Ureter (tissue), 1 donor: ENCODE measurements around the gene DPP7. TPM values are rescaled to one million over a fixed set of nuclear protein-coding genes. Genes with fewer than 3 reads are reported as not detected.
"Not testable (repeated sequence)": the region's sequence is repeated elsewhere in the genome, so short reads cannot be mapped to it uniquely, and the experiment has no call there.

Source experiments
- DNase-seq: peaks from one replicate; pipeline ENCODE4 v3.0.0-alpha.2; 2020; ENCODE audit warnings: low spot score
- total RNA-seq: library from RNA; stranded (reverse); gene quantifications from one replicate; pipeline ENCODE4 v1.2.4, GENCODE V29; 2023
- donor health status: DM: yes; HTN: yes; CAD: no.

Gene DPP7
- total RNA-seq, 1 donor from 2014 or later: 157 TPM

DNA sequence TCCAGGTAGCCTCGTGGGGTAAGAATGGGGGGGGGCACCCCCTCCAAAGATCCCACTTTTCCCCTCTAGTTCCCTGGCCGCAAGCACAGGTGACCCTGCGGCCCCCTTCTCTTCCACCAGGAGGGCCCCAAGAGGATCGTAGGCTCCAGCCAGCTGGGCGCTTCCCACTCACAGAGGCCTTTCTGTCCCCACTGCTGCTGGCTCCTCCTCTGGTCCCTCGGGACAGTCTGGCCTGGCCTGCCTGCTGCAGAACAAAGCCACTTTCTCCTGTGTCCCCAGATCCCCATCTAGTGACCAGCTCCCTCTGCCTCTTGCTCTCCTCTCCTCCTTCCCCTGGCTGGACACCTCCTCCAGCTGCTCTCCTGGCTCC lies 43.6 kb downstream of the DPP7 start:
- DNase-seq: no peak

DNA sequence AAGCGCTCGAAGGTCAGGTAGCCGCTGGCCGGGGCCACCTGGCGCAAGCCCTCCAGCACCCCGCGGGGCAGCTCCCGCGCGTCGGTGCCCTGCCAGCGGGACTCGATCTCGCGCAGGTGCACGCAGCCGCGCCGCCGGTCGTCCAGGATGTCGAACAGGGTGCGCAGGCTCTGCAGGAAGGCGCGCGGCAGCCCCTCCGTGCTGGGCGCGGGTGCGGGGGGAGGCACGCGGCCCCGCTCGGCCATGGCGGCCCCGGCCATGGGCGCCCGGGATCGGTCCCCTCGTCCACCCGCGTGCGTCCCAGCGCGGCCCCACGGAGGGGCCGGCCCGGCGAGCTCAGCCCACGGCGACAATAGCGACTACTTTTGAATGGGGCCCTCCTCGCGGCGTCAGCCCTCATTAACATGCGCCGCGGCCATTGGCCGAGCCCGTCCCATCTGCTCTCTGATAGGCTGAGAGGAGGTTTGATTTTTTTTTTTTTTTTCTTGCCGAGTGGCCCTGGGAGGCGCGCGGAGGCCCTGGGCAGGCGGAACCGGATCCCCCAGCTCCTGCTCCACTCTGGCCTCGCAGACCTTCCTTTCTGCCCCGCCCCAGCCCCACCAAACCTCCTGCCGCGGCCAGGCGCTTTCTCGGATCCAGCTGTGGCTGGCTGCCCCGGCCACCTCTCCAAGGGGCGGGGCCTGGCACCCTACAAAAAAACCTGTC lies 44.2 kb downstream of the DPP7 start, which contains the start of gene SAPCD2:
SAPCD2 (minus strand) TSS at position 357 of the 705 bp plus-strand sequence; CDS start at position 260, 97 bp downstream.
- DNase-seq: peak; percentile 88

DNA sequence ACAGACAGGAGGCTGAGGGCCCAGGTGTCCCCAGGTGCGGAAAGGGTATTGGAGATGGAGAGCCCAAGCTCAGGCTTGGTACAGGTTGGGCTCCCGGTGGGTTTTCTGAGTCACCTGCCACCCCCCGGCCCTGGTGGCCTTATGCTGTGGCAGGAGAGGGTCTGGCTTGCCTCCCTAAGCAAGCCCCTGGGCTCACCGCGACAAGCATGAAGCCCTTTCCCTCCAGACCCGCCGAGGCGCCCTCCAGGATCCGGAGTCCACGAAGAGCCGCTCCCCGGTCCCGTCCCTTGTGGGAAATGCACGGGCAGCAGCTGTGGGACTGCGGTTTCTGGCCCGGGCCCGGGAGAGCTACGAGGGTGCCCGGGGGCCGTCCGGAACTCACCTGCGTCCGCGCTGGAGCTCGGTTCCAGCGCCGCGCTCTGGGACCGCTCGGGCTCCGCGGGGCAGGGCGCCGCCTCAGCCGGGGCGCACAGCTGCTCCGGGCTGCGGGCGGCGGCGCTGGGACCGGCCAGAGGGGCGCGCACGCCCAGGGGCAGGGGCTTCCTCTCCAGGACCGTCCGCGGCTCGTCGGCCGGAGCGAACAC lies 44.9 kb downstream of the DPP7 start:
- DNase-seq: no peak

DNA sequence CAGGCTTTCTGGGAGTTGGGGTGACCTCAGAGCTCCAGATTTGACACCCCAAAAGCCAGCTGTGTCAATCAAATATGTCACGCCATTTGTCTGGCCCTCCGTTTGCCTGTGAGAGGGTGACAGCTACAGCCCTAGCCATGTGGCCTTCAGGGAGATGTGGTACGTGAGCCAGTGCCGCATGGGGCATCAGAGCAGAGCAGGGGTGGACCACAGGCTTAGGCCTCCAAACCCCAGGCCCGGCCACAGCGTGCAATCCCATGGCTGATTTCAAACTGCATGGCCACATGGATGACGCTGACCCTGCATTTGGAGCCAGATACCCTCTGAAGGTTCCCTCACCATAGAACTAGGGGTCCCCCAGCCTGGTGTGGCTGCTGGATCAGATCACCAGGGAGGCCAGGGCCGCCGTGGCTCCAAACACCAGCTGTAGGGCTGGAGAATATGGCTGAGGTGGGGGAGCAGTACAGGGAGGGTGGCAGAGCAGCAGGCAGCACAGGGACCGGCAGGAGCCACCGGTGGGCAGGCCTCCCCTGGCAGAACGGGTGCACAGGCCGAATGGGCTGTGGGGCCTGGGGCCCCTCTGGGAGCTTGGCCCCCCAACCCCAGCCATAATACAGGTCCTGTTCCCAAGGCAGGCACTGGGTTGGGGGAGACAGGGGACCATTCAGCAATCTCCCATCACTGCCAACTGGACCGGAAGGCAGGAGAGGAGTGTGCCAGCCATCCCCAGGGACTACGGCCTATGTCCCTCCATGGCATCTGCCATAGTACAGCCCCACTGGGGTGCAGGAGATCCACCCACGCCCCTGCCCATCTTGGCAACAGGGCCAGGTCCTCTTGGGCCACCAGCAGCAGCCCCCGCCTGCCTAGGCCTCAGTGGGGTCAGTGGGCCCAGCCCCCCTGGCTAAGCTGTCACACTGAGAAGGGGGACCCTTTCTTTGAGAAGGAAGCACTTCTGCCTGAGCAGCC lies 45.7 kb downstream of the DPP7 start:
- no peak for DNase-seq

DNA sequence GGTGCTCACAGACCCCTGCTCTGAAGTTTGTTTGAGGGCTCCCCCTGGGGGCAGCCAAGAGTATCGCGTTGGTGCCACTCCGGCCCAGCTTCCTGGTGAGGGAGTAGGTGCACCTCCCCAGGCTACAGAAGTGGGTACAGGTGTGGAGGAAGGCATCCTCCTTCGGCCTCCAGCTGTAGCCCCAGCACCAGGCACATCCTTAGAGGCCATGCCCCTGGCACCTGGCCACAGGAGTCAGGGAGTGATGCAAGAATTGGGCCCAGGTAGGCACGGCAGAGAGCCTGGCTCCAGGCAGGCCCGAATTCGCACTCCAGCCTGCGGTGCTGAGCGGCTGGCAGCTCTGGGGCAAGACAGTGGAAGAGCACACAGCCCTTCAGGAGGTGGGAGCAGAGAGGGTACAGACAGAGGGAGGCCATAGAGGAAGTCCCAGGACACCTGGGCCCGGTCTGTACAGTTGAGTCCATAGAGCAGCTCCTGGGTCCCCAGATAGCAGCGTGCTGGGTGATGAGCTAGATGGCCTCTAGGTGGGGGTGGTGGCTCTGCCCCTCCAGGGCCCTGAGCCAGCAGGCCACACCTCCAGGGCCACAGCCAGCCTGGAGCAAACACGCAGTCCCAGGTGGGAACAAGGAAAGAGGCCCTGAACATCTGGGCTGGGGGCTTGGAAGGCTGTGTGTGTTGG lies 46.5 kb downstream of the DPP7 start:
- peak; percentile 87 for DNase-seq

DNA sequence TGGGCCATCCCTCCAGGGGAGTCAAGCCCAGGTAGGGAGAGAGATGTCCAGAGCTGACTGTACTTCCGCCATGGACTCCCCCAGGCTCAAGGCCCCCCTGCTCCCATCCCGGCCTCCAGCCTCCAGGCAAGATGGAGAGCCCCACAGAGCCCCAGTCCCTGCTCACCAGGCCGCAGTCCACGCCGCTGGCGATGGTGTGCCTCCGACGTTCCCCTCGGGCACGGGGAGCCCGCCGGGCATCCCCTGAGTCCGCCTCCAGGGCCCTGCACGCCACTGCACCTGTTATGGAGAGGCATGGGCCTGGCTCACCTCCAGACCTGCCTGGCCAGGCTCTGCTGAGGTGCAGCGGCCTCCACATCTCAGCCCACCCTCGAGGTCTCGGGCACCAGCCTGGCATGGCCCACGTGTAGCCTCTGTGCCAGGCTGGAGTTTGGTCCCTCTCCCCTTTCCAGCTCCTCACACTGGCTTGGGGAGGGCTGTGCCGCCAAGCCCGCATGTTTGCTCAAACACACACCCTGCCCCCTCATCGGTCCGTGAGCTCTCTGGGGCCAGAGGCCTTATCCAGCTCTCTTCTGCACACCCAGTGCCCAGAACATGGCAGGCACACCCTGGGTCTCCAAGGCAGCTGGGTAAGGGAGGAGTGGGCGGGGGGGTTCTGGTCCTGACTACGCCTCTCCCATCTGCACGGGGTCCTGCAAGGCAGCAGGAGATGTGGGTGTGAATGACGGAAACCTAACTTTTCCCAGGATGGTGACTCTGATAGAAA lies 48.3 kb downstream of the DPP7 start:
- no peak for DNase-seq

DNA sequence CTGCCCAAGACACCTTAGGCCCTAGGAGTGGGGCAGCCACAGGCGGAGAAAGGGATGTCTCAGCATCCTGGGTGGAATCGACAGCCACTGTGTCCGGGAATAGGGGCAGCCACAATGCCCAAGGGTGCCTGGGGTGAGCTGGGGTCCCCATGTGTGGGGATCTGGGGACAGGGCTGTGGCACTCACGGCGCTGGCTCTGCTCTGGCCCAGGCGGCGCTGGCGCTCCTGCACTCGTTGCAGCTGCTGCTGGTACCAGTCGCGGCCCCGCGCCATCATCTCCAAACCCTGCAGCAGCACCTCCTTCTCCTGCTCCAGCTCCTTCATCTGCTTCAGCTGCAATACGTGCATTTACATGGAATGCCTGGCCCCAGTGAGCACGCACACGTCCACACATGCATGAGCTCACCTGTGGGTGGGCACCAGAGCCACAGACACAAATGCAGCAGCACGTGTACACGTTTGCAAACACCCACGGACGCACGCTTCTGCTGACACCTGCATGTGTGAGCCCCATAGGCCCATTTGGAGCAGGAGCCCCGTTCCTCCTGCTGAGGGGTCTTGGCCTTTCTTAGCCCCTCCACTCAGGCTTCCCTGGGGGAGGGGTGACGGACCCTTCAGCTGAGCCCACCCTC lies 49.1 kb downstream of the DPP7 start:
- DNase-seq: no peak

DNA sequence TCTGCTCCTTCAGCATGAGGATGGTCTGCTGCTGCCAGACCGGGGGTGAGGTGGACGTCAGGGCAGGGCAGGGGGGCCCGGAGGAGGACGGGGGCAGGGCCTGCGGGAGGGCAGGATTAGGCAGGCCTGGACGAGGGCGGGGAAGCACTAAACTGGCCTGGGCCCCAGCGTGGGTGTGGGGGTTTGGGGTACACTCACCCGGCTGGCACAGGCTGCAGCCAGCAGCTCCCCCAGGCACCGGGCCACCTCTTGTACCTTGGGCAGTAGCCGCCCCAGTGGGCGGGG lies 49.7 kb downstream of the DPP7 start:
- no peak for DNase-seq

DNA sequence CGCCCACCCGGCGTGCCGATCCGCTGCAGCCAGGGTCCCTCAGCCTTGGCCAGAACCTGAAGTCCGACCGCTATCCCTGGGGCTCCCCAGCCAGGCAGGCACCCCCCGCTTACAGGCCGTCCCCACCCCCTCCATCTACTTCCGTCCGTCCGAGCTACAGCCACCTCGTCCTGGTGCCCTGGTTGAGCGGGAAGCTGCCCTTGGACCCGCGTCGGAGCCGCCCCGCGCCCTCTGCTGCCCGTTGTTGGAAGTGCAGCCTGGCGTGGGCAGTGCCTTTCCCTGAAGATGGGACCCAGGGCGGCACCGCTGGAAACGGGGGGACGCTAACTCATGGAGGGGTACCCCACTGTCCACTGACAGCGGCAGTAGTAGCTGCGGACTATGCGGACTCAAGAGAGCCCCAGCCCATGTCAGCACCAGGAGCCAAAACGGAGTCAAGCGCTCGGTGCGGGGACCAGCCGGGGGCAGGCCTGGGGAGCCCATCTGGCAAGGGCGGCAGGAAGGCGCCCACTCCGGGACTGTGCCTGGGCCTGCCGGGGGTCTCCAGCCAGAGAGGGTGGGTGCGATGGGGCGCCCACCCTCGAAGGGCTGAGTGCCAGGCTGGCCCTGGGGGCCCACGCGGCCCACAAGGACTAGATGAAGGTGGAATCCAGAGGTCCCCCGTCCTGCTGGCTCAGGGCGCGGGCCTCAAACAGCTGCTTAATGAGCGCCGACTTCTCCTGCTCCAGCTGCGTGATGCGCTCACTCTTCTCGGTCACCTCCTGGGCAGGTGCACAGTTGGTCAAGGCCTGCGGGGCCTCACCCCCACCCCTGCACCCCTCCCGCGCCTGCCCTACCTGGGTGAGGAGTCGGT lies 50.3 kb downstream of the DPP7 start:
- DNase-seq: no peak

DNA sequence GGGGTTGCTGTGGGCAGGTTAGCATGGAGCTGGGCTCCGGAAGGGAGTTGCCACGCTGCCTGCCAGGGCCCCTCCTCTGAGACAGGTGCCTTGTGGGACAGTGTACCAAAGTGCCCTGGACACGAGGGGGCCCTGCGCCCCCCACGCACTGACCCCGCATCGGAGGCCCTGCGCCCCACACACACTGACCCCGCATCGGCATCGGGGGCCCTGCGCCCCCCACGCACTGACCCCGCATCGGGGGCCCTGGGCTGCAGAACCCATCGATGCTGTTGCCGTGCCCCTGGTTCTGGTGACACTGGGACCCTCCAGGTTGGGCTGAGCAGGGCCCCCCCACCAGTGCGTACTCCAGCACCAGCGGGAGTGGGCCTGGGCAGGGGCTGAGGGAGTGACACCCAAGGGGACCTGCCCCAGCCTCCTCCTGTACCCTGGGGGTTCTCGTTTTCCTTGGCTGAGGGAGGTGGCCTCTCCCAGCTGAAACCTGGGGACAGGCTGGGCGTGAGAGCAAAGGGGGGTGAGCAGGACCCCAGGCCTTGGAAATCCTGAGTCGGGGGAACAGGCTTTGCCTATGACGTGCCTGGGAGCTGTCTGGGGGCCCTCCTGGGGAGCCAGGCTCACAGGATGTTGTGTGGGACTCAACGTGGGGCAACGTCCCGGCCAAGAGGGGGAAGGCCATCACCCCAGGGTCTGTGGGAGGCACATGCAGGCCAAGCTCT lies 51.1 kb downstream of the DPP7 start:
- DNase-seq: no peak

DNA sequence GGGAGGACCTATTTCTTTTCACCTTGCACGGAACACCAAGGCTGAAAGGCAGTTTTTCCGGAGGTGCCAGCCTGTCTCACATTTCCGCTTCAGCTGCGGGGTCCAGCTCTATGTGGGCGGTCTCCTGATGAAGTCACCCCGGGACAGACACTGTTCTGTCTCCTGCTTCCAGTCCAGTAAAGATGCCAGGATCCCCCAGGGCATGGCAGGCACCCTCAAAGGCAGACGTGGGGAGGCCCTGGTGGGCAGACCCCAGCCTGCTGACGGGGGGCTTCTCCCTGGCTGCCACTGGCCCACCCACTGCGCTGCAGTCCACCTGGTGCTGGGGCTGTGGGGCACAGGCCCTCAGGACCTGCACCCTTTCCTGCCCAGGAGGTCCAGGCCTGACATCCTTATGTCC lies 51.7 kb downstream of the DPP7 start:
- not testable (repeated sequence) for DNase-seq

DNA sequence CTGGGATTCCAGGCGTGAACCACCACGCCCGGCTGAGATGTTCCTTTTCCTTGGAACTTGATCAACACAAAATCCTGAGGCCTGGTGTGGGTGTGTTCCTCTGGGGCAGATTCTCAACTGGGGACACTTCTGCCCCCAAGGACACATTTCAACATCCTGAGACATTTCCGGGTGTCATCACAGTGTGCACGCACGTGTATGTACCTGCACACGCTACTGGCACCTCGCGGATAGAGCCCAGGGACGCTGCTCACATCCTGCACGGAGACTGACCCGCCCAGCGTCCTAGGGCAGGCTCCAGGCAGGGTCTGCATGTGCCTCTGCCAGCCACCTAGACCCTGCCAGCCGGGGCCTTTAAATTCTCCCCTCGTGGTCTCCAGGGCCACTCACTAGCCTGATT lies 52.1 kb downstream of the DPP7 start:
- DNase-seq: no peak

Other genes starting within 250 kb of the DPP7 start
- 338 TPM for gene EDF1, start 248.4 kb downstream of the DPP7 start, total RNA-seq
- gene TRAF2, start 228.2 kb downstream of the DPP7 start, total RNA-seq: 16.4 TPM
- gene FBXW5, start 170.0 kb downstream of the DPP7 start, total RNA-seq: 62.4 TPM
- 1.6 TPM for gene C8G, start 169.5 kb downstream of the DPP7 start, total RNA-seq
- gene LCN12, start 162.5 kb downstream of the DPP7 start, total RNA-seq: 3.4 TPM
- gene PTGDS, start 137.2 kb downstream of the DPP7 start, total RNA-seq: 111 TPM
- 1.7 TPM for gene LCNL1, start 131.7 kb downstream of the DPP7 start, total RNA-seq
- gene PAXX, start 122.3 kb downstream of the DPP7 start, total RNA-seq: 51.5 TPM
- 3.6 TPM for gene CLIC3, start 118.2 kb downstream of the DPP7 start, total RNA-seq
- gene ABCA2, start 86.5 kb downstream of the DPP7 start, total RNA-seq: 25.7 TPM
- gene FUT7, start 82.6 kb downstream of the DPP7 start, total RNA-seq: not detected
- 138 TPM for gene NPDC1, start 68.6 kb downstream of the DPP7 start, total RNA-seq
- gene ENTPD2, start 60.7 kb downstream of the DPP7 start, total RNA-seq: 1.3 TPM
- 1.6 TPM for gene SAPCD2, start 44.2 kb downstream of the DPP7 start, total RNA-seq
- gene UAP1L1, start 37.2 kb downstream of the DPP7 start, total RNA-seq: 12.7 TPM
- 57.8 TPM for gene MAN1B1, start 27.7 kb downstream of the DPP7 start, total RNA-seq
- 0.21 TPM for gene GRIN1, start 24.4 kb upstream of the DPP7 start, total RNA-seq
- not detected for gene LRRC26, start 55.3 kb upstream of the DPP7 start, total RNA-seq
- not detected for gene TMEM210, start 57.3 kb upstream of the DPP7 start, total RNA-seq
- 74.5 TPM for gene ANAPC2, start 73.8 kb upstream of the DPP7 start, total RNA-seq
- gene SSNA1, start 73.9 kb upstream of the DPP7 start, total RNA-seq: 58.3 TPM
- 17.6 TPM for gene TPRN, start 86.0 kb upstream of the DPP7 start, total RNA-seq
- gene TMEM203, start 90.9 kb upstream of the DPP7 start, total RNA-seq: 36.2 TPM
- 20.3 TPM for gene NDOR1, start 91.0 kb upstream of the DPP7 start, total RNA-seq
- gene RNF208, start 107.5 kb upstream of the DPP7 start, total RNA-seq: 6.5 TPM
- gene CYSRT1, start 110.4 kb upstream of the DPP7 start, total RNA-seq: 1.9 TPM
- 0.34 TPM for gene RNF224, start 112.8 kb upstream of the DPP7 start, total RNA-seq
- not detected for gene SLC34A3, start 116.2 kb upstream of the DPP7 start, total RNA-seq
- gene TUBB4B, start 126.6 kb upstream of the DPP7 start, total RNA-seq: 351 TPM
- not detected for gene STPG3, start 136.6 kb upstream of the DPP7 start, total RNA-seq
- 45.2 TPM for gene NELFB, start 140.6 kb upstream of the DPP7 start, total RNA-seq
- gene TOR4A, start 163.0 kb upstream of the DPP7 start, total RNA-seq: 15.4 TPM
- 7.1 TPM for gene NRARP, start 187.5 kb upstream of the DPP7 start, total RNA-seq